SU-DHL-6 (cell line): ENCODE measurements around the gene KCTD6.

ENCODE experiments used
- H2AFZ ChIP-seq: fragments of 200-600 bp; sonication (generic); 2 replicates; pipeline ENCODE4 v1.6.1; 2014; ENCODE audit warnings: low read depth, mild to moderate bottlenecking, moderate library complexity, mixed read lengths, antibody characterized with exemption, low read length; ENCODE audit not compliant: severe bottlenecking
- H3F3A ChIP-seq: fragments of 200-600 bp; shearing (Covaris generic); 2 replicates; pipeline ENCODE4 v1.6.0; 2016; ENCODE audit warnings: antibody characterized with exemption, mild to moderate bottlenecking; ENCODE audit not compliant: insufficient read depth
- H3K27ac ChIP-seq: fragments of 200-600 bp; sonication (generic); 2 replicates; pipeline ENCODE4 v1.5.1; 2016; ENCODE audit warnings: low read depth, mild to moderate bottlenecking, low read length, moderate library complexity, mixed read lengths
- H3K27me3 ChIP-seq: fragments of 200-600 bp; sonication (generic), shearing (Covaris generic); 2 replicates; pipeline ENCODE4 v1.6.0; 2014; ENCODE audit warnings: mild to moderate bottlenecking, low read length
- H3K36me3 ChIP-seq: fragments of 200-600 bp; sonication (generic); 2 replicates; pipeline ENCODE4 v1.6.1; 2014; ENCODE audit warnings: mild to moderate bottlenecking, low read length, mixed read lengths
- H3K4me2 ChIP-seq: fragments of 300-600, 200-600 bp; shearing (Covaris generic), sonication (generic); 2 replicates; pipeline ENCODE4 v1.6.0; 2014; ENCODE audit warnings: low read length, low read depth, mild to moderate bottlenecking; ENCODE audit not compliant: poor library complexity, severe bottlenecking
- H3K4me3 ChIP-seq: fragments of 200-600 bp; sonication (generic); 2 replicates; pipeline ENCODE4 v1.5.1; 2014; ENCODE audit warnings: antibody characterized with exemption, low read length, mild to moderate bottlenecking, mixed read lengths; ENCODE audit not compliant: insufficient read depth, poor library complexity, severe bottlenecking
- H3K79me2 ChIP-seq: fragments of 200-600 bp; sonication (generic); 2 replicates; pipeline ENCODE4 v1.6.1; 2014; ENCODE audit warnings: mild to moderate bottlenecking, low read length, moderate library complexity; ENCODE audit not compliant: insufficient read depth
- H3K9ac ChIP-seq: fragments of 200-600 bp; sonication (generic); 2 replicates; pipeline ENCODE4 v1.7.0; 2014; ENCODE audit warnings: mild to moderate bottlenecking, low read length
- H3K9me2 ChIP-seq: fragments of 200-600 bp; sonication (generic); replicated peaks from 2 replicates; pipeline ENCODE4 v1.6.1; 2014; ENCODE audit warnings: low read length; ENCODE audit not compliant: insufficient read depth
- H3K9me3 ChIP-seq: fragments of 200-600 bp; sonication (generic); 2 replicates; pipeline ENCODE4 v1.6.1; 2014; ENCODE audit warnings: low read length, mixed read lengths; ENCODE audit not compliant: insufficient read depth
- H4K20me1 ChIP-seq: fragments of 200-600 bp; sonication (generic); 2 replicates; pipeline ENCODE4 v1.6.1; 2014; ENCODE audit warnings: low read depth, mild to moderate bottlenecking, antibody characterized with exemption, low read length, moderate library complexity, mixed read lengths
- CTCF ChIP-seq: fragments of 200-600 bp; sonication (generic); IDR thresholded peaks from one replicate; pipeline ENCODE4 v1.5.1; 2017; ENCODE audit warnings: antibody characterized with exemption, mild to moderate bottlenecking, low read length, moderate library complexity; ENCODE audit not compliant: insufficient read depth, poor library complexity, severe bottlenecking
- EZH2phosphoT487 ChIP-seq: fragments of 200-600 bp; sonication (generic), shearing (Covaris generic); conservative IDR thresholded peaks from 2 replicates; pipeline ENCODE4 v1.6.1; 2018; ENCODE audit warnings: mild to moderate bottlenecking, antibody characterized with exemption, low read length, moderate library complexity, mixed read lengths

The KCTD6 gene

GRCh38 chr3:58508437-58508836 lies 16.5 kb downstream of the KCTD6 start:
- H3K4me2 ChIP-seq, result no peak overlapping the region
- no peak overlapping the region for H3K4me3 ChIP-seq
- no peaks in the 10 kb centered on the region for H3K9me3 ChIP-seq
- no peaks in the 10 kb centered on the region for H3F3A ChIP-seq
- H4K20me1 ChIP-seq, result peaks cover 3% of the 10 kb centered on the region; the same call in 1 of the 2 replicates
- H3K9ac ChIP-seq, result no peak overlapping the region
- no peaks in the 10 kb centered on the region for H3K9me2 ChIP-seq
- no peaks in the 10 kb centered on the region for H3K79me2 ChIP-seq
- H2AFZ ChIP-seq, result no peak overlapping the region
- no peak overlapping the region for H3K27ac ChIP-seq
- no peaks in the 10 kb centered on the region for H3K27me3 ChIP-seq
- no peak for TF ChIP-seq EZH2phosphoT487
- TF ChIP-seq CTCF, result no peak
- no peaks in the 10 kb centered on the region for H3K36me3 ChIP-seq

GRCh38 chr3:58514405-58514804 lies 22.5 kb downstream of the KCTD6 start:
- Histone ChIP-seq H3K9ac (no peak overlapping the region), H3K27me3 (no peaks in the 10 kb centered on the region), H3K9me3 (no peaks in the 10 kb centered on the region), H4K20me1 (no peaks in the 10 kb centered on the region), H3K36me3 (no peaks in the 10 kb centered on the region), H3F3A (no peaks in the 10 kb centered on the region), H3K79me2 (no peaks in the 10 kb centered on the region), H3K4me2 (no peak overlapping the region), H3K9me2 (no peaks in the 10 kb centered on the region), H2AFZ (no peak overlapping the region), H3K4me3 (no peak overlapping the region), H3K27ac (no peak overlapping the region)
- no peak for TF ChIP-seq EZH2phosphoT487
- no peak for TF ChIP-seq CTCF

DNA sequence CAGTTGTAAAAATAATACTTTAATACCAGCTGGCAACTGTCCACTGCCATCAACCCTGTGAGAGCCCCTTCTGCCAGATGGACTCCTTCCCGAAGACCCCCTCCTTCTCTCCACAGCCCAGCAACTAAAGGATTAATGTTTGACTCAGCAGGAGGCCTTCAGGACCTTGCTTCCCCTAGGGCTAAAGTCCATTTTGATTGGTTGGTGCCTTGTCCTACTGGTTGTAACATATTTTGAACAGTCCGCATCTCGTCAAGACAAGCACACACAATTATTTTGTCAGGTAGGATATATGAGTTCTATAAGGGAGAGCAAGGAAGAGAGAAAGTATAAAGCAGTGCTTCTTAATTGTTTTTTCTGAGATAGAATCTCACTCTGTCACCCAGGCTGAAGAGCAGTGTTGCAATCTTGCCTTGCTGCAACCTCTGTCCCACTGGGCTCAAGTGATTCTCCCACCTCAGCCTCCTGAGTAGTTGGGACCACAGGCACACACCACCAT lies 26.4 kb downstream of the KCTD6 start:
- Histone ChIP-seq H3F3A (no peaks in the 10 kb centered on the region), H4K20me1 (no peaks in the 10 kb centered on the region), H2AFZ (no peak overlapping the region), H3K79me2 (no peaks in the 10 kb centered on the region), H3K4me3 (no peak overlapping the region), H3K4me2 (no peak overlapping the region), H3K9me2 (no peaks in the 10 kb centered on the region), H3K9ac (no peak overlapping the region), H3K27ac (no peak overlapping the region), H3K9me3 (no peaks in the 10 kb centered on the region), H3K36me3 (no peaks in the 10 kb centered on the region), H3K27me3 (no peaks in the 10 kb centered on the region)
- TF ChIP-seq EZH2phosphoT487, result no peak
- no peak for TF ChIP-seq CTCF
